Activated naive CD4-positive, alpha-beta T cell treated with anti-CD3 and anti-CD28 coated beads, Interleukin-2, amount 50 U/mL, for 16 hours (primary cell): Measurements from ENCODE around the gene SRD5A3.
"Not testable (repeated sequence)": the region's sequence is repeated elsewhere in the genome, so short reads cannot be mapped to it uniquely, and the experiment has no call there.

Experiments
- DNase-seq: peaks from one replicate; pipeline ENCODE4 v3.0.0-alpha.2; 2020

The SRD5A3 gene

GRCh38 chr4:55347610-55348228, 1.7 kb downstream of the SRD5A3 start:
- DNase-seq: no peak

GRCh38 chr4:55348466-55348865, 2.4 kb downstream of the SRD5A3 start:
- no peak for DNase-seq

DNA sequence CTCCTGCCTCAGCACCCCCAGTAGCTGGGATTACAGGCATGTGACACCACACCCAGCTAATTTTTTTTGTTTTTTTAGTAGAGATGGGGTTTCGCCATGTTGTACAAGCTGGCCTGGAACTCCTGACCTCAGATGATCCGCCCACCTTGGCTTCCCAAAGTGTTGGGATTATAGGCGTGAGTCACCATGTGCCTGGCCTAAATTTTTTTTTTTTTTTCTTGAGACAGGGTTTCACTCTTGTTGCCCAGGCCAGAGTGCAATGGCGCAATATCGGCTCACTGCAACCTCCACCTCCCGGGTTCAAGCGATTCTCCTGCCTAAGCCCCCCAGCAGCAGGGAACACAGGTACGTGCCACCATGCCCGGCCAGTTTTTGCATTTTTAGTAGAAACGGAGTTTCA, 4.8 kb downstream of the SRD5A3 start:
- not testable (repeated sequence) for DNase-seq

GRCh38 chr4:55351824-55352223, 5.8 kb downstream of the SRD5A3 start:
- DNase-seq: no peak

DNA sequence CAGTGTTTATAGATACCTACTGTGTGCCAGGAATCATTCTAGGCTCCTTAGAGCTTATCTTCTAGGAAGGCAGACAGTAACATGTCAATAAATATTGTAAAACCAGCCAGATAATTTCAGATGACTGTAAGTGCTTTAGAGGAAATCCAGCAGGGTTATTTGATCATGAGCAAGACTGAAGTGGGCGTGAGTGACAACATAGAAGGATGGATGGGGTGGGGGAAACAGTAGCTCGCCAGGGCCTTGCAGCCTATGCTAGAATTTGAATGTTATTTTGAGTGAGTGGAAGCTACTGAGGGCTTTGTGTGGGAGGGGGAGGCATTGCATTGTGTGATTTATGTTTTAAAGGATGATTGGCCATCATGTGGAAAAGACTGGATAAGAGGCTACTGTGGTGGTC, 6.7 kb downstream of the SRD5A3 start:
- DNase-seq: no peak

GRCh38 chr4:55353228-55353747, 7.2 kb downstream of the SRD5A3 start:
- DNase-seq: not testable (repeated sequence)

DNA sequence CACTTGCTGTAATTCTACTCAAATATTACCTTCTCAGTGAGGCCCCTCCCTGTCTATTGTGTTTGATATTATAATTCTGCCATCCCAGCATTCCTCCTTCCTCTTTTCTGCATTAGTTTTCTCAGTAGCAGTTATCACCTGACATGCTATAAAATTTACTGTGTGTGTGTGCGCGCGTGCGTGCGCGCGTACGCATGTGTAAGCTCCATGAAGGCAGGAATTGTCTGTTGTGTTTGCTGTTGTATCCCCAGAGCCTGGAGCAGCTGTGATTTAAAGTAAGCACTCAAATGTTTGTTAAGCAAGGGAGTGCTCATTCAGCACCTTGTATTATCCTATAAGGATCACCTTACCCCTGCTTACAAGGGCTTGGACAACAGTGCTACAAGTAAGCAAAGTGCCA, 8.6 kb downstream of the SRD5A3 start:
- no peak for DNase-seq

DNA sequence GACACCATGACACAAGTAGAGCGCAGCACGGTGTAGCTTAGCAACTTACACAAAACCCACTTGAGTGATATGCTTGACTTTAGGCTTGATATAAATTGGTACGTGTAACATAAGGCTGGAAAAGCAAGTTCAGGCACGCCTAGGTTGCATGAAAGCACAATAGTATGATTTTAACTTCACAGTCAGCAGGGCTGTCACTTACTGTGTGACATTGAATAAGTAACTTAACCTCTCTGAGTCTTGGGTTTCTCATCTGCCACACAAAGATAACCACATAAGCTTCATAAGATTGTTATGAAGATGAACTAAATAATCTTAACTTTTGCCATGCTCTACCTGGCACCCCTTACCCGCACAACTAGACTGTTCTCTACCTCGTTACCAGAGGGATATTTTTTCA, 9.5 kb downstream of the SRD5A3 start:
- DNase-seq: no peak

DNA sequence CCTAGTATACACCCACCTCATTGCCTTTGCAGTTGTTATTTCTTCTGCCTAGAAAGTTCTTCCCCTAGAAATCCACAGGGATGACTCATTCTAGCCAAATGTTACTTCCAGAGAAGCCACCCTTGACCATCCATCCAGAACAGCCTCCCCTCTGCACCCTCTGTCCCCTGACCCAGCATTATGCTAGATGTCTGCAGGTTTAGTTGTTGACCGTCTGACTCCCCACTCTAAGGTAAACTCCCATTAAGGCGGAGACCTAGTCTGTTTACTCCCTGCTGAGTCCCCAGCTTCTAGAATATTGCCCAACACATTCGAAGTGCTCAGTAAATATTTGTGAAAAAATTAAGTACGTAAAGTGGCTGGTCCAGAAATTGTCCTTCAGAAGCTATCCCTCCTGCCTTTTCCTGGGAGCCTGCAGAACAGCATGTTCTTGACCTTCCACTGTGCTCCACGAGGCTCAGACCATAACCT, 11.0 kb downstream of the SRD5A3 start:
- DNase-seq: no peak

DNA sequence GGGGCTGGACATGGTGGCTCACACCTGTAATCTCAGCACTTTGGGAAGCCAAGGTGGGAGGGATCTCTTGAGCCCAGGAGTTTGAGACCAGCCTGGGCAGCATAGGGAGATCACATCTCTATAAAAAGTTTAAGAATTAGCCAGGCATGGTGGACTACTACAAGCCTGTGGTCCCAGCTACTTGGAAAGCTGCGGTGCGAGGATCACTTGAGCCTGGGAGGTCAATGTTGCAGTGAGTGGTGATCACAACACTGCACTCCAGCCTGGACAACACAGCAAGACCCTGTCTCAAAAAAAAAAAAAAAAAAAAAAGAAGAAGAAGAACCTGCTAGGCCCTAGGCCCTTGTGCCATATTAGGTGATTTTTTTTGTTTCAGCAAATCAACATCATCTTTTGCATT, 12.2 kb downstream of the SRD5A3 start:
- no peak for DNase-seq

DNA sequence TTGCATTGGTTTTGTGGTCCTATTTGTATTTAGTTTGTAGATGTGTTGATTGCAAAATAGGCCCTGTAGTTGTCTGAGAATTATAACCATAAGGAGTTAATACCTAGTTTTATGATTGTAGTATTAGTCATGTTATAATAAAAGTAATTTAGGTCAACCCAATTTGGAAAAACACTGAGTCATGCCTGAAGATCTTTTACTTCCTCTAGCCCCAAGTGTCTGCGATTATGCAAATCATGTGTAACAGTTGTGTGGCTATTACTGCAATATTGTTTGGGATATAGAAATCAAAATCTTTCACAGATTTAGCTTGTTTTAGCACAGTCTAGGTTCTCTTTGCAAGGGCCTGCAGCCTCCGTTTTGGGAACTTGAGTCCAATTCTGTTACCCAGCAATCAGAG, 12.6 kb downstream of the SRD5A3 start:
- DNase-seq: no peak

GRCh38 chr4:55359397-55359916, 13.4 kb downstream of the SRD5A3 start:
- no peak for DNase-seq

DNA sequence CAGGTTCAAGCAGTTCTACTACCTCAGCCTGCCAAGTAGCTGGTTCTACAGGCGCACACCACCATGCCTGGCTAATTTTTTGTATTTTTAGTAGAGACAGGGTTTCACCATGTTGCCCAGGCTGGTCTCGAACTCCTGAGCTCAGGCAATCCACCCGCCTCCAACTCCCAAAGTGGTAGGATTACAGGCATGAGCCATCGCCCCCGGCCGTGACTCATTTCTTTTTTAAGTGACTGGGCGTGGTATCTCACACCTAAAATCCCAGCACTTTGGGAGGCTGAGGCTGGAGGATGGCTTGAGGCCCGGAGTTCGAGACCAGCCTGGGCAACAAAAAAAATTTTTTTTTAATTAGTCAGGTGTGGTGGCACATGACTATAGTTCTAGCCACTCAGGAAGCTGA, 16.9 kb downstream of the SRD5A3 start:
- not testable (repeated sequence) for DNase-seq

DNA sequence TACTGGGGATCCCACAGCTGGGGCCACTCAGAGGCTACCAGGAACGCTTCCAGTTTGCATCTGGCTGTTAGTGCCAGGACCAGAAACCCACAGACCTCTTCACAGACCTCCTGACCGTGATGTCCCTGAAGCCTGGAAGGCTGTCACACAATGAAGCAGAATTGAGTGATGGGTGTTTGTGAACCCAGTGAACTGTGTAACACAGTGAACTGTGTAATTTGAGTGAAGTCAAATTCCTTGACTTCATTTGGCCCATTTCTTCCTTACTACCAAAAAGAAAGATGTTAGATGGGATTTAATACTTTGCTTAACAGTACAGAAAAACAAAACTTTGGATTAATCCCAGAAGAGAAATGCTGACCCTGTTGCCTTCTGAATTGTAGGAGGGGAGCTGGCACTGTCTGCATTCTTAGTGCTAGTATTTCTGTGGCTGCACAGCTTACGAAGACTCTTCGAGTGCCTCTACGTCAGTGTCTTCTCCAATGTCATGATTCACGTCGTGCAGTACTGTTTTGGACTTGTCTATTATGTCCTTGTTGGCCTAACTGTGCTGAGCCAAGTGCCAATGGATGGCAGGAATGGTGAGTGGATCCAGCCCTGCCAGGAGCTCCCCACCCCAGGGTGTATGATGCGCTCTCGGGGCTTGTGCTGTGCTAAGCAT, 17.8 kb downstream of the SRD5A3 start:
- DNase-seq: no peak

DNA sequence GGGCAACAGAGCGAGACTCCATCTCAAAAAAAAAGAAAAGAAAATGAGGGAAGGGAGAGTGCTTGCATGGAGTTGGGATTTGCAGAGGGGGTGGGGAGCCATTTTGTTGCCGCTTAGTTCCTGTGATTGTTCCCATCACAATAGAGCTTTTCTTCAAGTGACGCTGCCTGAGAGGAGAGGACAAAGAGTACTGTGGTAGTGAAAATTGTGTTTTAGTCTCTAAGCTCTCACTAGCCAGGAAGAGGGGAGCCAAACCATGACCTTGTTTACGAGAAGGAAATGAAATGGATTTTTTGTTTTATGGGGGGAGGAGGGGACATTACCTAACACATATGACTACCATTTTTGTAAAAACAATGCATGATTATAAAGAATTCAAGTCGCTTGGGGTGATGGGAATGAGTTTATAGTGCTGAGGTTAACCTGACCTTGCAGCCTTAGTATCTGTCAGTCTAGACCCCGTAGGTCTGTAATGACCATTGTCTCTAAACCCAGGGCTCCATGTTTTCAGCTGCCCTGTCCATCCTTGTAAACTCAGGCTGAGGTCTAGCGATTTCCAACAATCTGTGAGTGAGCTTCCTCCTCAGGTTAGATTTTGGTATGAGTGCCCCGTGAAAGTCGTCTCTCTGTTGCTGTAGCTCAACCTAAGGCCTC, 18.8 kb downstream of the SRD5A3 start:
- no peak for DNase-seq

DNA sequence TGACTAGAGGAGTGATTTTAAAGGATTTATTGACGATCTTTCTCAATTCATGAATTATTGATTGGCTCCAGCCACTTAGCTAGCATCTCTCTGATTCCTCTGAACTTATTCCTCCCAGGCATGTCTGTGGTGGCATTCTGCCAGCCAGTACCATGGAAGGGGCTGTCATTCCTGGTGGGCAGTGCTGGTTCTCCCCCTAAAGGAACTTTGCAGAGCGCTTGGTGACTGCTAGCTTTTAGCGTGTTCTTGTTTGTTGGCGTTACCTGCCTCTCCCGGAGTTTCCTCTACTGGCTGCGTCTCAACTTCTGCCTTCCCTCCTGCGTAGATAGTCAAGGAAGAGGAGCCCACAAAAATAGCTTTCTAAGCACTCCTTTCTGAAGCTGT, 19.3 kb downstream of the SRD5A3 start:
- no peak for DNase-seq

DNA sequence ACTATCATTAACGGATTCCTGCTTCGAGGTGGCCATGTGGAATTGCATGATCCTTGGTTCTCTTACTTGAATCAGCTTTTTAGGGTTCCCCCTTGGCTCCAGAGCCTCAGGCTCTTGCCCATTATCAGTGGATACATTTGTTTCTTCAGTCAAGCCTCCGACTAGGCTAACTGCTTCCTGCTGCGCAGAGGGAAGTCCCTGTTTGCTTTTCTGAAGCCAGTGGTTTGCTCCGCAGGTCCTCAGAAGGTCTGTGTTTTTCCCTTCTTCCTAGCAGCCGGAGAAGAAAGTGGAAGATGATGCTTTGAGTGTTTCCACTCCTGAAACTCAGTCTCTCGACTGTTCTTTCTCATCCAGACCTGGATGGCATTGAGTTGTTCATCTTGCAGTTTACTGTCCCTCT, 20.6 kb downstream of the SRD5A3 start:
- DNase-seq: no peak

- no peak for DNase-seq
These were observed 21.2 kb downstream of the SRD5A3 start for GRCh38 chr4:55367084-55367722.

DNA sequence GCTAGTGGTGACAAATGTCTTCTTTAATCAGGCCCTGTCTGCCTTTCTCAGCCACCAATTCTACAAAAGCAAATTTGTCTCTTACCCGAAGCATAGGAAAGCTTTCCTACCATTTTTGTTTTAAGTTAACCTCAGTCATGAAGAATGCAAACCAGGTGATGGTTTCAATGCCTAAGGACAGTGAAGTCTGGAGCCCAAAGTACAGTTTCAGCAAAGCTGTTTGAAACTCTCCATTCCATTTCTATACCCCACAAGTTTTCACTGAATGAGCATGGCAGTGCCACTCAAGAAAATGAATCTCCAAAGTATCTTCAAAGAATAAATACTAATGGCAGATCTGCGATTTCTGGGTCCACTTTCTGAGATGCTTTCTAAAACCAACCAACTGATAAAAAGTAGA, 23.9 kb downstream of the SRD5A3 start:
- no peak for DNase-seq

GRCh38 chr4:55372259-55372658, 26.2 kb downstream of the SRD5A3 start:
- DNase-seq: no peak

- no peak for DNase-seq
These were observed 27.4 kb downstream of the SRD5A3 start for GRCh38 chr4:55373461-55373860.

GRCh38 chr4:55376698-55377097, 30.7 kb downstream of the SRD5A3 start:
- no peak for DNase-seq
